HG03460 (cell line): ENCODE measurements around the gene TRIM56.
"Not testable (repeated sequence)": the region's sequence is repeated elsewhere in the genome, so short reads cannot be mapped to it uniquely, and the experiment has no call there.

Experiments
- ATAC-seq: cut with Tn5 transposase; IDR thresholded peaks from one replicate; pipeline ENCODE4 v1.9.1; 2021; ENCODE audit not compliant: unreplicated experiment

Gene TRIM56

DNA sequence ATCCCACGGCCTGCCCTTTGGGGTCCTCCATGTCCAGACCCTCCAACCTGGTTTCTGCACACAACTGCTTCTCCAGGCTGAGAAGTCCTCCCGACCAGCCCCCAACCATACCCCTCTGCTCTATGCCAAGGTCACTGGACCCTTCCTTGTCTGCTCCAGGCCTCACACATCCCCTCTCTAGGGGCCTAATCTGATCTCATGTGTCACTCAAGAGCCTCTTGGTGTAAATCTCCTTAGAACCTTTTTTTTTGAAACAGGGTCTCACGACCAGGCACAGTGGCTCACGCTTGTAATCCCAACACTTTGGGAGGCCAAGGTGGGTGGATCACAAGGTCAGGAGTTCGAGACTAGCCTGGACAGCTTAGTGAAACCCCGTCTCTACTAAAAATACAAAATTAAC, 24.1 kb downstream of the TRIM56 start:
- ATAC-seq: no peak

DNA sequence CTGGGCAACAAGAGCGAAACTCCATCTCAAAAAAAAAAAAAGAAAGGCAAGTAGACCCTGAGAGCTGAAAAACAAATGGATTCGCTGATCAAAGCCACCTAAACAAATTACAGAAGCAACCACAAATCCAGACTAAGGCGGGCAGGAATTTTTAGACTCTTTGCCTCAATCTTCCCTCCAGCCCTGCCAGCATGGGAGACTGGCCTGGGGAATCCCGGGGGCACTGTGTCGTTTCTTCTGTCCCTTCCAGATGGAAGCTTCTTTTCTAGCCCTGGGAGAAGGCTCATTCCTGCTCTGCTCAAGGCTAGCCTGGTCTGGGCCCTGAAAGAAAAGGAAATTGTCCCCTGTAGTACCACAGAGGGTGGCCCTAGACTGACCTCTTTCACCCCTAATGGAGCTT, 26.0 kb downstream of the TRIM56 start:
- ATAC-seq: no peak

DNA sequence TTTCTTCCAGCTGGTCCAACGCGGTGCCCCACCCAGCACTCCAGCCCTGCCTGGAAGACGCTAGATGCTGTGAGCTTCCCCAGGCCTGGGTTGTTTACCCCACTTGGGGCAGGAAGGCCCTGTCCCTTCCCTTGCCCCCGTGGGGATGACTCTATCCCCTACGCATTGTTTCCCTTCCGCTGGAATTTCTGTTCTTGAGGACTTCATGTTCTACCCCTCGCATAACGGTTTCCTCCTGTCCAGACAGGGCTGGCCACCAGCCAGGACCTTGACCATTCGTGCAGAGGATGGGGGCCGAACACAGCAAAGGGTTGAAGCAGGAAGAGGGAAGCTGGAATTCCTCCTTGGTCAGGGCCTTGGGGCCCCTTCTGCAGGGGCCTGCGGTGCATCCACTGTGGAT, 27.0 kb downstream of the TRIM56 start:
- ATAC-seq: no peak

GRCh38 chr7:101113140-101113539, 27.9 kb downstream of the TRIM56 start:
- ATAC-seq: not testable (repeated sequence)

DNA sequence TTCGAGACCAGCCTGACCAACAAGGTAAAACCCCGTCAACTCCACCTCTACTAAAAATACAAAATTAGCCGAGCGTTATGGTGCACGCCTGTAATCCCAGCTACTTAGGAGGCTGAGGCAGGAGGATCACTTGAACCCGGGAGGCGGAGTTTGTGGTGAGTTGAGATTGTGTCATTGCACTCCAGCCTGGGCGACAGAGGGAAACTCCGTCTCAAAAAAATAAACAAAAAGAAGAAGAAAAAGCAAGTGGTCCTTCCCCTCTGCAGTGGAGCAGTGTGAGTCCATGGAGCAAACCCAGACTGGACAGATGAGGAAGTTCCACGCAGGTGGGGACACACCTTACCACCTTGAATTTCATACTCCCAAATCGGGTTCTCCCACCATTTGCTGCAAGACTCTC, 28.6 kb downstream of the TRIM56 start:
- no peak for ATAC-seq

DNA sequence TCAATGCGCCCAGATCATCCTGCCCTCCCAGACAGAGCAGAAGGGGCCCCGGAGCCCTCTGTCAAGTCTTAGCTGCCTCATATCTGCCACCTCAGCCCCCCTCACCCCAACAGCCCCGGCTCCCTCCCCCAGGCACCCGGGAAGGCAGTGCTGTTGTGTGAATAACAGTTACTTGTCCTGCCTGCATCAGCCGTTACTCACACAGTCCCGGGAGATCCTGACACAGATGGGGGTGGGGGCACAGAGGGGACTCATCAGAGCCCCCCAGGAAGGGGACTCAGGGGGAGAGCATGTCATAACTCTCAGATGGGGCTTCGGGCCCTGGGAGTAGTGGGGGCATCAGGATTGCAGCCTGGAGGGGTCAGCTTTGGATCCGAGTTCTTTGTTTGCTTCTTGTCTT, 29.2 kb downstream of the TRIM56 start:
- ATAC-seq: no peak

DNA sequence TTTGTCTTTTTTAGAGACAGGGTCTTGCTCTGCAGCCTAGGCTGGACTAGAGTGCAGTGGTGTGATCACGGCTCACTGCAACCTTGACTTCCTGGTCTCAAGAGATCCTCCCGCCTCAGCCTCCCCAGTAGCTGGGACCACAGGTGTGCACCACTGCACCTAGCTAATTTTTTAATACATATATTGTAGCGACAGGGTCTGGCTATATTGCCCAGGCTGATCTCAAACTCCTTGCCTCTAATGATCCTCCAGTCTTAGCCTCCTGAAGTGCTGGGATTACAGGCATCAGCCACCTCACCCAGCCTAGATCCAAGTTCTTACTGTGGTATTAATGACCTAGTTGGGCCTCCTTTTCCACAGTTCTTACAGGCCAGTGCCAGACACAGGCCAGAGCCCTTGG, 29.9 kb downstream of the TRIM56 start:
- ATAC-seq: no peak

GRCh38 chr7:101116898-101117297, 31.6 kb downstream of the TRIM56 start:
- no peak for ATAC-seq

DNA sequence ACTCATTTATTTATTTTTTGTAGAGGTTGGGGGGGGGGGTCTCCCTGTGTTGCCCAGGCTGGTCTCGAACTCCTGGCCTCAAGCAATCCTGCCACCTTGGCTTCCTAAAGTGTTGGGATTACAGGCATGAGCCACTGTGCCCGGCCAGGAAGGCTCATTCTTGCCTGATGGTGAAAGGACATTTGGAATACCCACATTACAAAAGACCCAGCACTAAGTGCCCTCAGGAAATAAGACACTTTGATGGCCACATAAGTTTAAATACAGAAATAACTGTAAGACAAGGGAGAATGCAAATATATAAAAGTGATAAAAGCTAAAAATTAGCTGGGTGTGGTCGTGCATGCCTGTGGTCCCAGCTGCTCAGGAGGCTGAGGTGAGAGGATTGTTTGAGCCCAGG, 33.6 kb downstream of the TRIM56 start:
- no peak for ATAC-seq

DNA sequence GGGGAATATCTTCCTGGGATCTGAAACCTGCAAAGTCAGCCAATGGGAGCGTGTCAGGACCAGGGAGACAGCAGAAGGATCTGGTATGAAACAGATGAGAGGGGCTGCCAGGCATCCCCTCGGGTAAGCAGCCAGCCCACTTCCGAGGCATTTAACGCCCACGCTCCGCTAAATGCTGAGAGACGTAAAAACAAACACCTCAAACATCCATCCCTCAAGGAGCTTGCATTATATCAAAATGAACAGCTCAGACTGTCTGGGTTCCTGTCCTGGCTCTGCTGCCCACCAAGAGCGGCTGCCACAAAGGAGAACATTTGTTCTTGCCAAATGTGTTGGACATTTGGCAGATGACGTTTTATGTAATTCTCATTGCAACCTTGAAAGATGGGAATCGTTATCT, 34.6 kb downstream of the TRIM56 start:
- no peak for ATAC-seq

DNA sequence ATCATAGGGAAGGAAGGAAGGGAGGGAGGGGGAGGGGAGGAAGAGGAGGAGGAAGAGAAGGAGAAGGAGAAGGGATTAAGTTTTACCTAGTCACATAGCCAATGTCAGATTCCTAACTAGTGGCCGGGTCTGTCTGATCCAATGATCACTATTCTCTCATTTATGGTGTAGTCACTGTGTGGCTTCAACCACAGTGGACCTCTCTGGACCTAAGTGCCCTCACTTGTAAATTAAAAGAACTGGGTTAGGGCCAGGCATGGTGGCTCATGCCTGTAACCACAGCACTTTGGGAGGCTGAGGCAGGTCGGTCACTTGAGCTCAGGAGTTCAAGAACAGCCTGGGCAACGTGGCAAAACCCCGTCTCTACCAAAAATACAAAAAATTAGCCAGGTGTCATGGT, 35.0 kb downstream of the TRIM56 start:
- no peak for ATAC-seq

DNA sequence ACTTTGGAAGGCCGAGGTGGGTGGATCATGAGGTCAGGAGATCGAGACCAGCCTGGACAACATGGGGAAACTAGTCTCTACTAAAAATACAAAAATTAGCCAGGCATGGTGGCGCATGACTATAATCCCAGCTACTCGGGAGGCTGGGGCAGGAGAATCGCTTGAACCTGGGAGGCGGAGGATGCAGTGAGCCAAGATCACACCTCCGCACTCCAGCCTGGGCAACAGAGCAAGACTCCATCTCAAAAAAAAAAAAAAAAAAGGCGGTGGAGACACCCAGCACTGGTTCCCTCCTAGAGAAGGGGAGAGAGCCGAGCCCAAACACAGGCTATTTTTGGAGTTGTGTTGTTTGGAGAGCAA, 36.3 kb downstream of the TRIM56 start:
- not testable (repeated sequence) for ATAC-seq

GRCh38 chr7:101121991-101122932, 37.0 kb downstream of the TRIM56 start:
- ATAC-seq: no peak

DNA sequence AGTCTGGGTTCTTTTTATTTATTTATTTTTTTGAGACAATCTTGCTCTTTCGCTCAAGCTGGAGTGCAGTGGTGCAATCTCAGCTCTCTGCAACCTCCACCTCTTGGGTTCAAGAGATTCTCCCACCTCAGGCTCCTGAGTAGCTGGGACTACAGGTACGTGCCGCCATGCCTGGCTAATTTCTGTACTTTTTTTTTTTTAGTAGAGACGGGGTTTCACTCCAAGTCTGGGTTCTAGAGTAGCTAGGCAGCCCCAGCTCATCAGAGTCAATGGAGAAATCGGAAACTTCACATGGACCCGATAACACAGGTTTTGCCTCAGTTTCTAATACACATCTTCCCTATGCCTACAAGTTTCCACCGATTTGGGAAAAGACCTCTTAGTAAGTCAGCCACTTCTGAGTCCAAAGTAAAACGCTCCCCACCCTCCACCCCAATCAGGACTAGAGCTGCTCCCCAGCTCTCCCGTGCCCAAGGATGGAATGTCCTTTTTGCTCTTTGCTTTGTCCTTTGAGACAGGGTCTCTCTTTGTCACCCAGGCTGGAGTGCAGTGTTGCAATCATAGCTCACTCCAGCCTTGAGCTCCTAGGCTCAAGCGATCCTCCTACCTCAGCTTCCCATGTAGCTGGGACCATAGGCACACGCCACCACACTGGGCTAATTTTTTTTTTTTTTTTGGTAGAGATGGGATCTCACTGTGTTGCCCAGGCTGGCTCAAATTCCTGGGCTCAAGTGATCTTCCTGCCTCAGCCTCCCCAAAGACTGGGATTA, 37.8 kb downstream of the TRIM56 start:
- no peak for ATAC-seq

- ATAC-seq: no peak
These were observed 38.4 kb downstream of the TRIM56 start for GRCh38 chr7:101123703-101124068.

- ATAC-seq: no peak
These were observed 39.2 kb downstream of the TRIM56 start for GRCh38 chr7:101124376-101125056.

- ATAC-seq: peak; percentile 61
These were observed 40.8 kb downstream of the TRIM56 start for GRCh38 chr7:101125989-101126650.

DNA sequence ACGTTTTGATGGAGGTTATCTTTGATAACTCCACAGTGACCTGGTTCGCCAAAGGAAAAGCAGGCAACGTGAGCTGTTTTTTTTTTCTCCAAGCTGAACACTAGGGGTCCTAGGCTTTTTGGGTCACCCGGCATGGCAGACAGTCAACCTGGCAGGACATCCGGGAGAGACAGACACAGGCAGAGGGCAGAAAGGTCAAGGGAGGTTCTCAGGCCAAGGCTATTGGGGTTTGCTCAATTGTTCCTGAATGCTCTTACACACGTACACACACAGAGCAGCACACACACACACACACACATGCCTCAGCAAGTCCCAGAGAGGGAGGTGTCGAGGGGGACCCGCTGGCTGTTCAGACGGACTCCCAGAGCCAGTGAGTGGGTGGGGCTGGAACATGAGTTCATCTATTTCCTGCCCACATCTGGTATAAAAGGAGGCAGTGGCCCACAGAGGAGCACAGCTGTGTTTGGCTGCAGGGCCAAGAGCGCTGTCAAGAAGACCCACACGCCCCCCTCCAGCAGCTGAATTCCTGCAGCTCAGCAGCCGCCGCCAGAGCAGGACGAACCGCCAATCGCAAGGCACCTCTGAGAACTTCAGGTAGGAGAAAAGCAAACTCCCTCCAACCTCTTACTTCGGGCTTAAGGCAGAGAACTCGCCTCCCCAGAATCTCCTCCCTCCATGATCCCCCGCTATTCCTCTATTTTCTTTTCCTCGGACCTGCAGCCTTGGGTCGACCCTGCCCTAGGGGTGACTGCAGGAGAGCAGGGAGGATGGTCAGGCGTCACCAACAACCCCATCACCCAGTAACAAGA, 41.6 kb downstream of the TRIM56 start, which contains the start of gene SERPINE1:
Gene SERPINE1 (plus strand): TSS at position 454 of the 809 bp plus-strand sequence. CDS start 1,290 bp downstream, outside the sequence.
- ATAC-seq: peak; percentile 55

DNA sequence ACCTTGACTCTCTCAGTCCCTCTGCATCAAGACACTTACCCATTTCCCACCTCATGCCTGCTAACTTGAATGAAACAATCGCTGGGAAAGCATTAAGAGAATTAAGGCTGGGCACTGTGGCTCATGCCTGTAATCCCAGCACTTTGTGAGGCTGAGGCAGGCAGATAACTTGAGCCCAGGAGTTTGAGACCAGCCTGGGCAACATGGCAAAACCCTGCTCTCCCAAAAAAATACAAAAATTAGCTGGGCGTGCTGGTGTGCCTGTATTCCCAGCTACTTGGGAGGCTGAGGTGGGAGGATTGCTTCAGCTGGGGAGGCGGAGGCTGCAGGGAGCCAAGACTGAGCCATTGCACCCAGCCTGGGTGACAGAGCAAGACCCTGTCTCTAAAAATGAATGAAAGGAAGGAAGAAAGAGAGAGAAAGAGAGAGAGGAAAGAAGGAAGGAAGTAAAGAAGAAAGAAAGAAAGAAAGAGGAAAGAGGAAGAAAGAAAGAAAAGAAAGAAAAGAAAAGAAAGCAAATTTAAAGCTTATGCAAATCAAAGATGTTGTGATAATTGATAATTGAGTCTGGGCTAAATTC, 42.3 kb downstream of the TRIM56 start:
- ATAC-seq: no peak
